Stimulated activated CD8-positive, alpha-beta memory T cell treated with anti-CD3 and anti-CD28 coated beads, Interleukin-2, amount 100 ng/mL, for 48 hours (primary cell): ENCODE data around the gene VPS52.

Experiments used
- DNase-seq, 2 donors: peaks; one replicate each; pipeline ENCODE4 v3.0.0-alpha.2; 2020; ENCODE audit warnings: low read depth in 2 of 2

Gene VPS52

GRCh38 chr6:33209856-33210255 lies 61.8 kb downstream of the VPS52 start:
- no peak for DNase-seq

GRCh38 chr6:33208091-33208967 lies 63.3 kb downstream of the VPS52 start, which contains the start of gene RING1:
RING1 (plus strand) TSS chr6:33208500; CDS start chr6:33208823, 323 bp downstream.
- peak; percentile 75 to 79 for DNase-seq

- DNase-seq = no peak
Observed at GRCh38 chr6:33207552-33208090, 64.1 kb downstream of the VPS52 start.

GRCh38 chr6:33206864-33207551 lies 64.7 kb downstream of the VPS52 start:
- DNase-seq = no peak

GRCh38 chr6:33206027-33206863 lies 65.4 kb downstream of the VPS52 start:
- DNase-seq = no peak

- DNase-seq = peak; percentile 34 to 47
Observed at GRCh38 chr6:33205191-33206026, 66.3 kb downstream of the VPS52 start.

GRCh38 chr6:33204415-33205190 lies 67.1 kb downstream of the VPS52 start, which contains the start of gene HSD17B8:
HSD17B8 (plus strand) TSS chr6:33204655; CDS start chr6:33204669, 14 bp downstream.
- DNase-seq = peak; percentile 94 to 96

GRCh38 chr6:33204165-33204414 lies 67.6 kb downstream of the VPS52 start:
- no peak for DNase-seq

- DNase-seq = no peak
Observed at GRCh38 chr6:33203443-33204164, 68.1 kb downstream of the VPS52 start.

GRCh38 chr6:33202799-33203198 lies 68.9 kb downstream of the VPS52 start:
- DNase-seq = no peak

GRCh38 chr6:33201935-33202334 lies 69.7 kb downstream of the VPS52 start:
- DNase-seq = no peak

GRCh38 chr6:33201147-33201545 lies 70.5 kb downstream of the VPS52 start:
- no peak for DNase-seq
